Esophagus squamous epithelium (tissue), 5 donors: ENCODE results near the gene LRBA. TPM values are rescaled to one million over a fixed set of nuclear protein-coding genes. Genes with fewer than 3 reads are reported as not detected.
"Not testable (repeated sequence)": the region's sequence is repeated elsewhere in the genome, so short reads cannot be mapped to it uniquely, and the experiment has no call there.

ENCODE experiments used
- DNase-seq: peaks from one replicate; lab custom pipeline; 2025; lab: John Stamatoyannopoulos, UW
- H3K27ac ChIP-seq, 4 donors: fragments of 200-600 bp; sonication (generic); one replicate each; pipeline ENCODE4 v1.5.1; 2016 to 2019; ENCODE audit warnings: mild to moderate bottlenecking in 1 of 4
- H3K27me3 ChIP-seq, 4 donors: fragments of 200-600 bp; sonication (generic); 1 replicate in 3 of 4; 2 replicates in 1 of 4; pipeline versions ENCODE4 v1.5.1 to v1.6.0; 2017 to 2021; ENCODE audit warnings: antibody characterized with exemption in 1 of 4
- H3K36me3 ChIP-seq, 3 donors: fragments of 200-600 bp; sonication (generic); one replicate each; pipeline ENCODE4 v1.5.1; 2016 to 2019
- H3K4me1 ChIP-seq, 3 donors: fragments of 200-600 bp; sonication (generic); one replicate each; pipeline ENCODE4 v1.5.1; 2017 to 2019
- H3K4me3 ChIP-seq, 4 donors: fragments of 200-600 bp; sonication (generic); 1 replicate in 3 of 4; 2 replicates in 1 of 4; pipeline ENCODE4 v1.5.1; 2016 to 2019; ENCODE audit warnings: mild to moderate bottlenecking in 2 of 4, moderate library complexity in 1 of 4
- H3K9me3 ChIP-seq, 3 donors: fragments of 200-600 bp; sonication (generic); one replicate each; pipeline ENCODE4 v1.5.1; 2016 to 2019
- CTCF ChIP-seq, 6 experiments: fragments of 450-650 bp in 4 of 6; fragments of 200-600 bp in 2 of 6; sonication (generic) in 2 of 6; IDR thresholded peaks; one replicate each; pipeline ENCODE4 v1.5.1; 2016 to 2019; ENCODE audit warnings: antibody characterized with exemption in 6 of 6, mild to moderate bottlenecking in 4 of 6, moderate library complexity in 4 of 6
- POLR2A ChIP-seq, 4 donors: fragments of 450-650 bp; IDR thresholded peaks; one replicate each; pipeline ENCODE4 v1.6.1; 2017; ENCODE audit warnings: antibody characterized with exemption in 4 of 4, mild to moderate bottlenecking in 4 of 4, moderate library complexity in 3 of 4
- WGBS, 2 donors: methylation state at CpG; one replicate each; pipeline ENCODE4 v1.1.5; 2018; 5-methylcytosine and 5-hydroxymethylcytosine counted together
- intact Hi-C: fragments of 100-400 bp; cut with DNase I; formaldehyde crosslinking; loops from one replicate; pipeline ENCODE4 v1.15.0; 2022
- total RNA-seq, 4 donors: library from RNA; depleted of rRNA; stranded (reverse); fragments of >200 nt; gene quantifications; one replicate each; pipeline ENCODE4 v1.1.0, GENCODE V29; 2016
- donor health status: DM: yes; HTN: yes; CAD: no.

Gene LRBA
- total RNA-seq, 4 donors from 2014 or later = 54.7 to 91.8 (median 66.2) TPM

DNA sequence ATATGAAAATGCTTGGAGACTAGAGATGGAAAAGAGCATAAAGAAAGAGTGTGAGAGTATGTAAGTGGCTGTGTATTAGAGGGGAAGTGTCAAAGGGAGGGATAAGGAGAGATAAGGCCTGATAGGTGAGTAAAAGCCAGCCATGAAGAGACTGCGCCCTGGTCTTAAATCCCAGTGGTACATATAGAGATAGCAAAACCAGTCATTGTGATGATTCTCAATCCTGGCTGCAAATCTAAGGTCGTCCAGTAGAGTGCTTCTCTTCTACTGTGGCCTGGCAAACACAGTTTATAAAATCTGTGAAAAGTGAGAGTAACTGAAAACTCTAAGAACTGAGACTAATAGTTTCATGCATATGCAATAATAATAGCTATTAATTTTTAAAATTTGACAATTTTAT is 346.3 kb downstream of the LRBA start:
- WGBS, 2 donors = 68 to 81% methylated on average over 2 of the region's 2 CpGs
- no peak overlapping the region for H3K27ac ChIP-seq
- H3K27me3 ChIP-seq = no peaks in the 10 kb centered on the region
- intact Hi-C loops = no loop called here
- no peaks in the 10 kb centered on the region for H3K4me1 ChIP-seq
- no peaks in the 10 kb centered on the region for H3K9me3 ChIP-seq
- H3K4me3 ChIP-seq = no peak overlapping the region
- TF ChIP-seq CTCF (IDR thresholded peaks at IDR 0.05) (no peak), POLR2A (IDR thresholded peaks at IDR 0.05) (no peak)
- DNase-seq = no peak
- peaks cover 0 to 5% (median 0%) of the 10 kb centered on the region in 3 donors for H3K36me3 ChIP-seq

DNA sequence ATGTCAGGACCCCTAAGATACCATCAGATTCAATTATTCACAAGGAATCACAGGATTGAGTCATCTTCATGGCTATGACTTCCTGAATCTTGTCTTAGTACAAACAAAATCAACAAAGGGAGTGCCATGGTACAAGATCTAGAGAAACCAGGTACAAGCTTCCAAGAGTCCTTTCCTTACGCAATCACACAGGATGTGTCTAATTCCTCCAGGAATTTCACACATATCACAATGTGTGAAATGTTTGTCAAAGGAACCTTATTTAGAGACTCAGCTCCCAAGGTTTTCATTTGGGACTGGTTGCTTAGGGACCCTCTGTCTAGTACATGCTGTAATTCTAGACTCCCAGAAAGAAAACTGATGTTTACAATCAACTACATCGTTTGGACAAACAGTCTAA is 350.1 kb downstream of the LRBA start:
- intact Hi-C loops = no loop called here
- no peaks in the 10 kb centered on the region for H3K27me3 ChIP-seq
- no peaks in the 10 kb centered on the region for H3K9me3 ChIP-seq
- DNase-seq = no peak
- no peaks in the 10 kb centered on the region for H3K4me1 ChIP-seq
- TF ChIP-seq POLR2A (IDR thresholded peaks at IDR 0.05) = no peak
- TF ChIP-seq CTCF (IDR thresholded peaks at IDR 0.05) = no peak
- WGBS, 2 donors = 66 to 84% methylated on average over 2 of the region's 2 CpGs
- H3K27ac ChIP-seq = no peak overlapping the region
- peaks cover 0 to 11% (median 0%) of the 10 kb centered on the region in 3 donors for H3K36me3 ChIP-seq
- no peak overlapping the region for H3K4me3 ChIP-seq

DNA sequence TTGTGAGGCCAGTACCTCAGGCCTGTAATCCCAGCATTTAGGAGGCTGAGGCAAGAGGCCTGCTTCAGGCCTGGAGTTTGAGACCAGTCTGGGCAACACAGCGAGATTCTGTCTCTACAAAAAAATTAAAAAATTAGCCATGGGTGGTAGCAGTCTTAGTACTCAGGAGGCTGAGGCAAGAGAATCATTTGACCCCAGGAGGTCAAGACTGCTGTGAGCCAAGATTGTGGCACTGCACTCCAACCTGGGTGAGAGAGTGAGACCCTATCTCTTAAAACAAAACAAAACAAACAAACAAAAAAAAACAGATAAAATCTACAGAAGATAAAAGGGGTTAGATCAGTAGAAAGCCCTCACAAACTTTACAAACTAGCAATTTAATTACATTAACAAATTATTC is 352.4 kb downstream of the LRBA start:
- 92 to 100% methylated on average over 1 of the region's 1 CpG for WGBS, 2 donors
- Histone ChIP-seq H3K9me3 (no peaks in the 10 kb centered on the region), H3K27ac (no peak overlapping the region), H3K4me3 (no peak overlapping the region), H3K36me3 (peaks cover 0 to 11% (median 0%) of the 10 kb centered on the region in 3 donors), H3K4me1 (no peaks in the 10 kb centered on the region), H3K27me3 (no peaks in the 10 kb centered on the region)
- DNase-seq = no peak
- no peak for TF ChIP-seq POLR2A (IDR thresholded peaks at IDR 0.05)
- TF ChIP-seq CTCF (IDR thresholded peaks at IDR 0.05) = no peak
- intact Hi-C loops = no loop called here

DNA sequence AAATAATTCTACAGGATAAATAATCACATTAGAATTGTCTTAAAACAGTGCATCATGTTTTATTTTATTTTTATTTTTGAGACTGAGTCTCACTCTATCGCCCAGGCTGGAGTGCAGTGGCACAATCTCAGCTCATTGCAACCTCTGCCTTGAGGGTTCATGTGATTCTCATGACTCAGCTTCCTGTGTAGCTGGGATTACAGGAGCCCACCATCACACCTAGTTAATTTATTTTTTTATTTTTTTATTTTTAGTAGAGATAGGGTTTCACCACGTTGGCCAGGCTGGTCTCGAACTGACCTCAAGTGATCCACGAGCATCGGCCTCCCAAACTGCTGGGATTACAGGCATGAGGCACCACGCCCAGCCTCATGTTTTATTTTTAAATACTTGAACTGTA is 353.5 kb downstream of the LRBA start:
- H3K9me3 ChIP-seq, DNase-seq, H3K27me3 ChIP-seq, H3K27ac ChIP-seq, H3K4me1 ChIP-seq, intact Hi-C loops, H3K4me3 ChIP-seq: not testable (repeated sequence)
- peaks cover 0 to 11% (median 0%) of the 10 kb centered on the region in 3 donors for H3K36me3 ChIP-seq
- WGBS, 2 donors = 88 to 90% methylated on average over 6 of the region's 6 CpGs

DNA sequence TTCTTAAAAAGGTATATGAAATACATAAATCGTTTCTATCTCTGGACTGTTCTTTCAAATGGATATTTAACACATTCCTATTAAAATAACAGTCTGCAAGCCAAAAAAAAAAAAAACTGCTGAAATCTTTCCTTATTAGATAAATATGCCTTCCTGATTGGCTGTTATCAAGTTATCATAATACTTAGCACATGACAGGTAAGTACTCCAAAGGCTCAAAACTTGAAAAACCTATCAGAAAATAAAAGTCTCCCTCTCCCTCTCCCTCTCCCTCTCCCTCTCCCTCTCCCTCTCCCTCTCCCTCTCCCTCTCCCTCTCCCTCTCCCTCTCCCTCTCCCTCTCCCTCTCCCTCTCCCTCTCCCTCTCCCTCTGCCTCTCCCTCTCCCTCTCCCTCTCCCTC is 356.8 kb downstream of the LRBA start:
- H3K36me3 ChIP-seq, H3K4me1 ChIP-seq, H3K4me3 ChIP-seq, H3K9me3 ChIP-seq, H3K27ac ChIP-seq, DNase-seq, H3K27me3 ChIP-seq, intact Hi-C loops: not testable (repeated sequence)
- 61 to 83% methylated on average over 1 of the region's 1 CpG for WGBS, 2 donors

GRCh38 chr4:150656891-150657290 is 358.2 kb downstream of the LRBA start:
- H3K27ac ChIP-seq = no peak overlapping the region
- no peaks in the 10 kb centered on the region for H3K4me1 ChIP-seq
- intact Hi-C loops = no loop called here
- H3K36me3 ChIP-seq = no peaks in the 10 kb centered on the region
- no peaks in the 10 kb centered on the region for H3K9me3 ChIP-seq
- TF ChIP-seq POLR2A (IDR thresholded peaks at IDR 0.05) = no peak
- no peak for TF ChIP-seq CTCF (IDR thresholded peaks at IDR 0.05)
- H3K27me3 ChIP-seq = no peaks in the 10 kb centered on the region
- H3K4me3 ChIP-seq = no peak overlapping the region
- DNase-seq = no peak
- WGBS, 2 donors = 81 to 96% methylated on average over 2 of the region's 2 CpGs
